SK-N-SH treated with all-trans-retinoic acid at 6 μM for 48 hours (cell line): ENCODE data around the gene RHEX.

Experiments
- ARNTL ChIP-seq: fragments of 450-650 bp; formaldehyde crosslinking; IDR thresholded peaks from 2 replicates; pipeline ENCODE4 v1.5.0; 2020; ENCODE audit warnings: low read depth, mild to moderate bottlenecking, moderate library complexity, borderline replicate concordance
- BACH2 ChIP-seq: fragments of 250-450 bp; sonication (Bioruptor Pico); IDR thresholded peaks from 2 replicates; pipeline ENCODE4 v1.9.0; 2021; ENCODE audit warnings: mild to moderate bottlenecking, borderline replicate concordance
- OSR1 ChIP-seq: fragments of 250-450 bp; sonication (Bioruptor Pico); IDR thresholded peaks from 2 replicates; pipeline ENCODE4 v1.8.0; 2022; ENCODE audit warnings: moderate library complexity, mild to moderate bottlenecking, inconsistent platforms
- PPARA ChIP-seq: fragments of 250-450 bp; sonication (Bioruptor Pico); IDR thresholded peaks from 2 replicates; pipeline ENCODE4 v1.5.0; 2020; ENCODE audit warnings: mild to moderate bottlenecking, borderline replicate concordance
- RARB ChIP-seq: fragments of 250-450 bp; sonication (Bioruptor Pico); IDR thresholded peaks from 2 replicates; pipeline ENCODE4 v1.8.0; 2021; ENCODE audit warnings: mild to moderate bottlenecking, moderate library complexity
- SNAI2 ChIP-seq: fragments of 250-450 bp; sonication (Bioruptor Pico); IDR thresholded peaks from 2 replicates; pipeline ENCODE4 v1.5.0; 2020; ENCODE audit warnings: mild to moderate bottlenecking, moderate library complexity
- ZNF8 ChIP-seq: fragments of 450-650 bp; formaldehyde crosslinking; IDR thresholded peaks from 2 replicates; pipeline ENCODE4 v1.5.0; 2020; ENCODE audit warnings: mild to moderate bottlenecking, moderate library complexity

DNA sequence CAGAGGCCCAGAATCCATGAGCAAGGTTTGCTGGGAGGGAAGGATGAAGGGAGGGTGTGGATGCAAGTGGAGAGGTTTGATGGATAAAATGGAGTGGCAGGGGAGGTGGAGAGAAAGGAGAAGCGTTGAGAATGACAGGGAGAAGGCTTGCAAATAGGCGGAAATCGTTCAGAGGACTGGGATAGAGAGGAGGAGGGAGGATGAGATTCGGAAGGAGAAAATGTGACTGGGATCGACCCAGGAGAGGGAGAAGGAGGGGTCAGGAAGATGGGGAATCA, 63.8 kb downstream of the RHEX start:
- TF ChIP-seq RARB (CRISPR knock-in tag), result no peak
- TF ChIP-seq SNAI2 (CRISPR knock-in tag), result no peak
- TF ChIP-seq PPARA (CRISPR knock-in tag), result no peak
- no peak for TF ChIP-seq OSR1 (CRISPR knock-in tag)
- no peak for TF ChIP-seq ZNF8
- no peak for TF ChIP-seq ARNTL (CRISPR knock-in tag)
- TF ChIP-seq BACH2 (CRISPR knock-in tag), result no peak
